D721Med (cell line): ENCODE data around the gene ZNRD2.

Experiments
- DNase-seq: peaks from one replicate; pipeline ENCODE4 v3.0.0; 2011; ENCODE audit warnings: low spot score; ENCODE audit not compliant: insufficient read length
- FAIRE-seq: peaks from 2 replicates; lab custom pipeline; 2011; peaks lifted over from hg19 to GRCh38; lab: Jason Lieb, UNC
- CTCF ChIP-seq: IDR thresholded peaks from 2 replicates; pipeline ENCODE4 v1.5.1; 2012; ENCODE audit warnings: mild to moderate bottlenecking, control low read depth; ENCODE audit not compliant: insufficient read depth; ENCODE audit errors: missing control alignments

ZNRD2 gene

GRCh38 chr11:65554842-65555430 lies 15.3 kb upstream of the ZNRD2 start:
- no peak for TF ChIP-seq CTCF
- no peak for DNase-seq
- no peak for FAIRE-seq

GRCh38 chr11:65555693-65556231 lies 14.5 kb upstream of the ZNRD2 start:
- no peak for TF ChIP-seq CTCF
- FAIRE-seq = no peak
- DNase-seq = no peak

- FAIRE-seq = no peak
- TF ChIP-seq CTCF = no peak
- no peak for DNase-seq
Measured at GRCh38 chr11:65556470-65557279, 13.6 kb upstream of the ZNRD2 start.

GRCh38 chr11:65557280-65558001 lies 12.8 kb upstream of the ZNRD2 start:
- no peak for FAIRE-seq
- DNase-seq = no peak
- no peak for TF ChIP-seq CTCF

GRCh38 chr11:65558002-65558929 lies 12.0 kb upstream of the ZNRD2 start, which contains the start of gene LTBP3:
TSS of gene LTBP3 (minus strand) at chr11:65558359. CDS start at chr11:65557959, 400 bp downstream.
- FAIRE-seq = no peak
- TF ChIP-seq CTCF = no peak
- no peak for DNase-seq

- FAIRE-seq (no peak), DNase-seq (no peak)
- TF ChIP-seq CTCF = no peak
Measured at GRCh38 chr11:65558930-65559509, 11.3 kb upstream of the ZNRD2 start.
